H1 (cell line): ENCODE results near the gene FGFBP1.

Experiments used
- CTCF ChIP-seq, 3 experiments: IDR thresholded peaks; 1 replicate in 2 of 3; 2 replicates in 1 of 3; pipeline versions ENCODE4 v1.5.1 to v1.6.1; 2011; ENCODE audit warnings: low read length in 3 of 3, mild to moderate bottlenecking in 3 of 3, inconsistent platforms in 2 of 3, low read depth in 1 of 3, moderate library complexity in 1 of 3; ENCODE audit not compliant: insufficient read depth in 1 of 3; ENCODE audit errors: control extremely low read depth in 1 of 3
- JUN ChIP-seq: IDR thresholded peaks from 2 replicates; pipeline ENCODE4 v1.6.1; 2011; ENCODE audit warnings: low read depth, mild to moderate bottlenecking, improper control_type of control experiment, low read length
- POLR2AphosphoS5 ChIP-seq: IDR thresholded peaks from 2 replicates; pipeline ENCODE4 v1.6.1; 2011; ENCODE audit warnings: low read depth, low read length
- SP1 ChIP-seq: IDR thresholded peaks from 2 replicates; pipeline ENCODE4 v1.6.1; 2011; ENCODE audit warnings: low read depth, low read length
- SUZ12 ChIP-seq: fragments of 200-600 bp; sonication (generic); IDR thresholded peaks from 2 replicates; pipeline ENCODE4 v1.6.1; 2012; ENCODE audit warnings: mild to moderate bottlenecking, inconsistent platforms, low read length, moderate library complexity, mixed read lengths

GRCh38 chr4:15971068-15971801 is 32.7 kb upstream of the FGFBP1 start:
- 0 out of 4 replicates have a peak, but pooled peaks of 1 of the 3 experiments have one; percentile 1 for TF ChIP-seq CTCF (IDR thresholded peaks at IDR 0.05; ENCODE audit: control extremely low read depth in 1 of 3, insufficient read depth in 1 of 3, low read depth in 1 of 3, low read length in 3 of 3)
- no peak for TF ChIP-seq SUZ12
- no peak for TF ChIP-seq POLR2AphosphoS5
- TF ChIP-seq JUN, result no peak
- TF ChIP-seq SP1, result no peak
